GM21737 (cell line): ENCODE measurements around the gene CSNK1G3.
"Not testable (repeated sequence)": the region's sequence is repeated elsewhere in the genome, so short reads cannot be mapped to it uniquely, and the experiment has no call there.

Source experiments
- ATAC-seq: cut with Tn5 transposase; IDR thresholded peaks from one replicate; pipeline ENCODE4 v1.9.1; 2021; ENCODE audit warnings: mild to moderate bottlenecking, moderate library complexity; ENCODE audit not compliant: unreplicated experiment

The CSNK1G3 gene

GRCh38 chr5:123511648-123512605 is at the start of gene CSNK1G3:
CSNK1G3 (plus strand) TSS chr5:123512177; CDS start chr5:123545664, 33,487 bp downstream.
- peak; percentile 93 for ATAC-seq

DNA sequence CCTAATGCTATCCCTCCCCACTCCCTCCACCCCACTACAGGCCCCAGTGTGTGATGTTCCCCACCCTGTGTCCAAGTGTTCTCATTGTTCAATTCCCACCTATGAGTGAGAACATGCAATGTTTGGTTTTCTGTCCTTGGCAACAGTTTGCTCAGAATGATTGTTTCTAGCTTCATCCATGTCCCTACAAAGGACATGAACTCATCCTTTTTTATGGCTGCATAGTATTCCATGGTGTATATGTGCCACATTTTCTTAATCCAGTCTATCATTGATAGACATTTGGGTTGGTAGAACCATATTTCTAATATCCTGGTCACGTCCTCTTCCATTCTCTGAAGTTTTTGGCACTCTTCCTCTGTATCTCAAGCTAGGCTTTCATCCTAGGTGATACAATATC is 45.1 kb upstream of the CSNK1G3 start:
- not testable (repeated sequence) for ATAC-seq

DNA sequence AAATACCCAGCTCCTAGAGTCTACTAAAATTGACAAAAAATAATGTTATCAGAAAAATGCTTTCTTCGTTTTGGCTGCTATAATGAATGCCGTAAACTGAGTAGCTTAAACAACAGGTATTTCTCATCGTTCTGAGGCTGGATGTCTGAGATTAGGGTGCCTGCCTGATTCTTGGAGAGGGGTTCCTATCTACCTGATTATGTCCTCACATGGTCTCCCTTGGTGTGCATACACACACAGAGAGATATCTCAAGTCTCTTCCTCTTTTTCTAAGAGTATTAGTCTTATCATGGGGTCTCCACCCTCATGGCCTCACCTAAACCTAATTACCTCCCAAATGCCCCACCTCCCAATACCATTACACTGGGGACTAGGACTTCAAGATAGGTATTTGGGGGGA is 40.6 kb upstream of the CSNK1G3 start:
- no peak for ATAC-seq

GRCh38 chr5:123472150-123472924 is 39.6 kb upstream of the CSNK1G3 start:
- no peak for ATAC-seq

GRCh38 chr5:123474228-123474627 is 37.7 kb upstream of the CSNK1G3 start:
- ATAC-seq: no peak

DNA sequence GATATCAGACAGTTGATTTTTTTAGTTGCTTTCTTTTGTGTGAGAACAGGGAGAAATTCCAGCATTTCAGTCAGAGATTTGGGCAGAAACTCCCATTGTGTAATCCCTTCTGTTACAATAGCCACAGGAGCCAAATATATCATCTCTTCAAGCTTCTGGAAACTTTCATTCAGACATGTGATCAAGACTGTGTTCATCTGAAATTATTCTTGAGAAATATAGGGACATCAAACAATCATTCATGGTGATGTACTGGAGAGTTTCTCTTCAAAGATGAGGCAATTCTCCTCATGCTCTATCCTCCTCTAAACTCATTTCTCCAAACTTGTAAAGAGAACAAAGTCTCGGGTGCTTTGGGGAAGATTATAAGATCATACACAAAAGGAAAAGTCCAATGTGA is 35.2 kb upstream of the CSNK1G3 start:
- ATAC-seq: no peak

GRCh38 chr5:123478546-123478945 is 33.4 kb upstream of the CSNK1G3 start:
- no peak for ATAC-seq

GRCh38 chr5:123482258-123482657 is 29.7 kb upstream of the CSNK1G3 start:
- no peak for ATAC-seq

GRCh38 chr5:123483446-123484077 is 28.4 kb upstream of the CSNK1G3 start:
- no peak for ATAC-seq

GRCh38 chr5:123485275-123485674 is 26.7 kb upstream of the CSNK1G3 start:
- ATAC-seq: no peak

DNA sequence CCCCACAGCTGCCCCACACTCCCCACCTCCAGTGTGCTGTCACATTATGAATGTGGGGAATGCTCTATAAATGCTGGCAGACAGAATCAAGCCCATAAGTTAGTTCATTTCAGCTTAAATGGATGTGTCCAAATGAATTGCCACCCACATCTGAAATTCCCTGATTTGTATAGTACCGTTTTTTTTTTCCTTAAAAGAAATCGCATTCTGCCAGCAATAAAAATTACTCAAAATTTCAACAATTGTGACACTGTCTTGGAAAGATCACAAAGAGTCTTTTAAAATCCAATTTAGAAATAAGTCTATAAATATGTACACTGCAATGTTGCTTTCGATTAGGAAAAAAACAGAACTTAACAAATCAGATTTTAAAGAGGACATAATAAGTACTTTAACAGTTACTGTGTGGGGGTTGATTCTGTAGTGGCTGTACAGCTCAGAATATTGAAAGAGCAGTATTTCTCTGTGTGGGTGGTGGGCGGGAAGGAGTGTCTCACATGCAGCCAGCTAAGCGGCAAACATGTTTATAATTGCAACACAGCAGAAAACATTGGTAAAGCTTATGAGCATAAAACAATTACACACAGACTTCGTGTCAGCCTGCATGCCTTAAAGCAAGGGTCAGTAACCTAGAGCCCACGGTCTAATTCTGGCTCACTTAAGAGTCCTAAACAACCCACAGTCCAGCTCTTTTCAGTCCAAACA is 24.9 kb upstream of the CSNK1G3 start:
- ATAC-seq: no peak

- ATAC-seq: no peak
These were observed 21.0 kb upstream of the CSNK1G3 start for GRCh38 chr5:123490974-123491373.

DNA sequence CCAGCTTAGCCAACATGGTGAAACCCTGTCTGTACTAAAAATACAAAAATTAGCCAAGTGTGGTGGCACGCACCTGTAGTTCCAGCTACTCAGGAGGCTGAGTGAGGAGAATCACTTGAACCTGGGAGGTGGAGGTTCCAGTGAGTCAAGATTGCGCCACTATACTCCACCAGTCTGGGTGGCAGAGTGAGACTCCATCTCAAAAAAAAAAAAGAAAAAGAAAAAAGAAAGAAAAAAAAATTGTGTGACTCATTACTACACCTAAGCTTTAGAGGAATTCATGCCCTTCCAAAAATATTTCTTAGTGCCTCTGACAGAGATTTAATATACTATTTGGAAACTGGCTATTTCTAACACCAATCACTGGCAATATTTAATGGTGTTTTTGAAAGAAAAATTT is 16.8 kb upstream of the CSNK1G3 start:
- not testable (repeated sequence) for ATAC-seq

GRCh38 chr5:123496892-123497291 is 15.1 kb upstream of the CSNK1G3 start:
- no peak for ATAC-seq

DNA sequence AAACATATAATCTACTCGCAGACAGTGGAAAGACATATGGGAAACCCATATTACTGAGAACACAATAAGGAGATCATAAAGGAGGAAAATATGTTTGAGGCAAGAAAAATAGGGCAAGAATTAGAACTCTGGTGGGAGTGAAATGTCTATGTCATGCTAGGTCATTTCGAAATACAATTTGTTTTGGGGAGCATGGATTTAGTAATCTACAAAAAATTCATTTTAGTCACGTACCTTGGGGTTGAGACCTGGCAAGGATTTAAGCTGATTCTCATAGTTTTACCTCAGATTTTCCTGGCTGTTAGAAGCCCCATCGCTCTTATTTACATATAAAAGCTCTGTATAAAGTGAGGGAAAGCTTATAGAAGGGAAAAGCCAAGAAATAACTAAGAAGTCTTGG is 11.5 kb upstream of the CSNK1G3 start:
- ATAC-seq: no peak

DNA sequence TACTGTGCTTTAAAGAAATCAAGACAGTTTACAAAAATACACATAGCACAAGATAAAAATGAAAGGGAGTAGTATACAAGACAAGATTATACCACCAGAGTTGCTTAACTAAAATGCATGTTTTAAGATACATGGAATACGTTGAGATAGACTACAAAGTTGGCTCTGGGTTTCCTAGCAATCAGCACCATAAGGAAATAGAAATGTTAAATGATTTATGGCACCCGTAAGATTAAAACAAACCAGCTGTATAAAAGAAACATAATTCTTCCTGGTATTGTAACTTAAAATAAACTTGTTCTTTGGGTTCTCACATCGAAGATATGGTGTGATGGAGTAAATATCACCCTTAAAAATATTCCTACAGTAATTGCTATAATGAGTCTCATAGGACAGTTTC is 9.9 kb upstream of the CSNK1G3 start:
- ATAC-seq: no peak

- ATAC-seq: no peak
These were observed 8.7 kb upstream of the CSNK1G3 start for GRCh38 chr5:123503299-123503698.

- no peak for ATAC-seq
These were observed 6.3 kb upstream of the CSNK1G3 start for GRCh38 chr5:123505633-123506032.

- no peak for ATAC-seq
These were observed 3.5 kb upstream of the CSNK1G3 start for GRCh38 chr5:123508441-123508840.

- no peak for ATAC-seq
These were observed 708 bp upstream of the CSNK1G3 start for GRCh38 chr5:123511290-123511647.
